BE2C (cell line): ENCODE results near the gene DELE1.

Experiments
- DNase-seq: peaks from one replicate; pipeline ENCODE4 v3.0.0-alpha.2; 2020
- H3K27me3 ChIP-seq: fragments of 250-450 bp; sonication (Bioruptor Pico); 2 replicates; pipeline ENCODE4 v1.5.1; 2020; ENCODE audit warnings: mild to moderate bottlenecking
- H3K36me3 ChIP-seq: fragments of 250-450 bp; sonication (Bioruptor Pico); 2 replicates; pipeline ENCODE4 v1.5.1; 2020; ENCODE audit warnings: mild to moderate bottlenecking
- H3K4me1 ChIP-seq: fragments of 250-450 bp; sonication (Bioruptor Pico); 2 replicates; pipeline ENCODE4 v1.5.1; 2020
- H3K4me3 ChIP-seq: 2 replicates; pipeline ENCODE4 v1.5.1; 2011; ENCODE audit warnings: low read depth, low read length
- H3K9me3 ChIP-seq: fragments of 250-450 bp; sonication (Bioruptor Pico); 2 replicates; pipeline ENCODE4 v1.5.1; 2020
- TF ChIP-seq, protein P1 (sequence below): IDR thresholded peaks from 2 replicates; pipeline ENCODE4 v1.5.1; 2012; ENCODE audit warnings: mild to moderate bottlenecking, low read depth, low read length

DELE1 gene

DNA sequence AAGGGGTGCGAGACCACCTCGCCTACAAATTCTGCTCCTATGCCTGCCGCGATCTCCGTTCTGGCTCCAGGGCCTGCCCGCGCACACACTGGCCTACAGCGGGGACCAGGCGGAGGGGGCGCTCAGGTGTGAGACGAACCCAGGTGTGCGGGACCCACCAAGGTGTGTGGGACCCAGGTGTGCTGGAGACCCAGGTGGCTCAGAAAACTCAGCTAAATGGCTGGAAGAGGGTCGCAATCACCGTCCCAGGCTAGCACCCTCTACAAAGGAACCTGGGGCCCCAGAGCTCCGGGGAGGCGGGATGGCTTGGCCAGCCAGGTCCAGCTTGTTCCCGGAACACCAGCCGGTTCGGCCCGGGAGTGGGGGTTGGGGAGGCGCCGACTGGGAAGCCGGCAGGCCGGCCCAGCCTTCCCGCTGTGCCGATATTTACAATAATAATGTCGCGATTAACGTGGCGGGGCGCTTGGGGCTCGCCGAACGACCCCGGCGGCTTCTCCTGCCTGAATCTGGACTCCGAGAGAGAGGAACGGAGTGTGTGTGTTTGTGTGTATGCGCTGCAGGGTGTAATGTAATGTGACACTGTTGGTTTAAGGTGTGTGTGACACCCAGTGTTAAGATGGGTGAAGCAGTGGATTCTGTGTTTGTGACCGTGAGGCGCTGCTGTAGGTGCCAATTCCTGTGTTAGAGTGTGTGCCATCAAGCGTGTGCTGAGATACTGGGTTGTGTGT is 46.9 kb upstream of the DELE1 start:
- TF ChIP-seq, protein P1, sequence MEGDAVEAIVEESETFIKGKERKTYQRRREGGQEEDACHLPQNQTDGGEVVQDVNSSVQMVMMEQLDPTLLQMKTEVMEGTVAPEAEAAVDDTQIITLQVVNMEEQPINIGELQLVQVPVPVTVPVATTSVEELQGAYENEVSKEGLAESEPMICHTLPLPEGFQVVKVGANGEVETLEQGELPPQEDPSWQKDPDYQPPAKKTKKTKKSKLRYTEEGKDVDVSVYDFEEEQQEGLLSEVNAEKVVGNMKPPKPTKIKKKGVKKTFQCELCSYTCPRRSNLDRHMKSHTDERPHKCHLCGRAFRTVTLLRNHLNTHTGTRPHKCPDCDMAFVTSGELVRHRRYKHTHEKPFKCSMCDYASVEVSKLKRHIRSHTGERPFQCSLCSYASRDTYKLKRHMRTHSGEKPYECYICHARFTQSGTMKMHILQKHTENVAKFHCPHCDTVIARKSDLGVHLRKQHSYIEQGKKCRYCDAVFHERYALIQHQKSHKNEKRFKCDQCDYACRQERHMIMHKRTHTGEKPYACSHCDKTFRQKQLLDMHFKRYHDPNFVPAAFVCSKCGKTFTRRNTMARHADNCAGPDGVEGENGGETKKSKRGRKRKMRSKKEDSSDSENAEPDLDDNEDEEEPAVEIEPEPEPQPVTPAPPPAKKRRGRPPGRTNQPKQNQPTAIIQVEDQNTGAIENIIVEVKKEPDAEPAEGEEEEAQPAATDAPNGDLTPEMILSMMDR, result no peak
- Histone ChIP-seq H3K4me1 (peaks cover 20% of the 10 kb centered on the region), H3K9me3 (no peaks in the 10 kb centered on the region), H3K27me3 (peaks cover 14% of the 10 kb centered on the region), H3K36me3 (no peaks in the 10 kb centered on the region), H3K4me3 (peak overlapping the region; percentile 76)
- DNase-seq, result no peak

DNA sequence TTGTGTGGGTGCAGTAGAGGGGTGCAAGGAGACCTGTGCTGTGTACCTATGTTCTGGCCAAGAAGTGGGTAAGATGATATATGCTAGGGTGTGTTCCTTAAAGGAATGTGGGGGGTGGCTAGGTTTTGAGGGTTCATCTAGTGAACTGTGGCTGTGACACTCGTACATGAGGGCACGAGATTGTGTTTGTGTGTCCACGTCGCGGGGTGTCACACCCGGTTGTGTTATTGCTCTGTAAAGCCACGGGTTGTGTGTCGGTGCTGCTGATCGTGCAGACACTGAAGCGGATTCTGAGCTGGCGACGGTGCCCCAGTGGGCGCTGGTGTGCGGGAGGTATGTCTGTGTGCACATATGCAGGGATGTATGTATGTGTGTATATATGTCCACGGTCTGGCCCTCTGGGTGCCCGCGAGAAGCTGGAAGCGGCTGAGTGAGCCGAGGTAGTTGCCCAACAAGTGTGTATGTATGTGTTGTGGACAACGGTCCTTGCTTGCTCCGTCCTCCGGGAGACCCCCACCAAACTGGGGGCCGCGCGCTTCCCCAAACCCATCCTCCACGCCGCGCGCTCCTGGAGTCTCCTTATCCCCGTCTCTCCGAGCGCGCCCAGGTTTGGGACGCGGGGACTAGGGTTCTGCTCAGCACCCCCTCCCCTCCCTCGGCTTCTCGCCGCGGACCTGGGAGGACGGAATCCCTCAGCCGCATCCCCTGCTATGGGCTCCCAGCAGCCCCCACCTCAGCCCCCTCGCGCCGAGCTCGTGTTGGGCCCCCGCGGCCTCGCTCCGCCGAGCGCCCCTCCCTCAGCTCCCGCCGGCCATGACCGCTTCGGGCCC is 46.1 kb upstream of the DELE1 start:
- peaks cover 14% of the 10 kb centered on the region for H3K27me3 ChIP-seq
- peak; percentile 58 for DNase-seq

DNA sequence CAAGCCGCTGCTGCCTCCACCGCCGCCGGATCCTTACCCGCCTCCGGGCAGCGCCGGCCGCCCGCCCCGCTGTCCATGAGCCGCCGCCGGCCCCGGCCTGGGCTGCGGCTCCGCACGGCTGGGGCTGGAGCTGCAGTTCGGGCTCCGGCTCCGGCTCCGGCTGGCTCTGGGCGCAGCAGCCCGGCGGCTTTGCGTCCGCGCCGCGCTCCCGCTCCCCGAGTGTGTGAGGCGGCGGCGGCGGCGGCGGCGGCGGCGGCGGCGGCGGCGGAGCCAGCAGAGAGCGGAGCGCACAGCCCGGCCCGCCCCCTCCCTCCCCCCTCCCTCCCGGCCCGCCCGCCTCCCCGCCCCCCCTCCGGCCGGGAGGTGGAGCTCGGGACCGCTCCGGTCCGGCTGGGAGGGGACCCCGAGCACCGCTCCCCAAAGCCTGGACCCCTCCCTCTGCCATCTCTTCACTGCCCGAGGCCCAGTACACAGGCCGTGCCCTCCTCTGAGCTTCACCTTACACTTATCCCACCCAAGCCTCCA is 45.4 kb upstream of the DELE1 start, which contains the start of gene PCDH1:
PCDH1 (minus strand) TSS at position 225 of the 525 bp plus-strand sequence; CDS start at position 77, 148 bp downstream.
- Histone ChIP-seq H3K4me1 (peaks cover 27% of the 10 kb centered on the region), H3K9me3 (no peaks in the 10 kb centered on the region), H3K27me3 (peaks cover 14% of the 10 kb centered on the region), H3K4me3 (peak within 1 kb of the TSS; percentile 76), H3K36me3 (no peaks in the 10 kb centered on the region)
- DNase-seq, result peak; percentile 56
- TF ChIP-seq, protein P1, result no peak

More for the DNA sequence above, 46.1 kb upstream of the DELE1 start:
- Histone ChIP-seq H3K4me1 (peaks cover 27% of the 10 kb centered on the region), H3K36me3 (no peaks in the 10 kb centered on the region), H3K4me3 (peak overlapping the region; percentile 76), H3K9me3 (no peaks in the 10 kb centered on the region)
- TF ChIP-seq, protein P1, result no peak

DNA sequence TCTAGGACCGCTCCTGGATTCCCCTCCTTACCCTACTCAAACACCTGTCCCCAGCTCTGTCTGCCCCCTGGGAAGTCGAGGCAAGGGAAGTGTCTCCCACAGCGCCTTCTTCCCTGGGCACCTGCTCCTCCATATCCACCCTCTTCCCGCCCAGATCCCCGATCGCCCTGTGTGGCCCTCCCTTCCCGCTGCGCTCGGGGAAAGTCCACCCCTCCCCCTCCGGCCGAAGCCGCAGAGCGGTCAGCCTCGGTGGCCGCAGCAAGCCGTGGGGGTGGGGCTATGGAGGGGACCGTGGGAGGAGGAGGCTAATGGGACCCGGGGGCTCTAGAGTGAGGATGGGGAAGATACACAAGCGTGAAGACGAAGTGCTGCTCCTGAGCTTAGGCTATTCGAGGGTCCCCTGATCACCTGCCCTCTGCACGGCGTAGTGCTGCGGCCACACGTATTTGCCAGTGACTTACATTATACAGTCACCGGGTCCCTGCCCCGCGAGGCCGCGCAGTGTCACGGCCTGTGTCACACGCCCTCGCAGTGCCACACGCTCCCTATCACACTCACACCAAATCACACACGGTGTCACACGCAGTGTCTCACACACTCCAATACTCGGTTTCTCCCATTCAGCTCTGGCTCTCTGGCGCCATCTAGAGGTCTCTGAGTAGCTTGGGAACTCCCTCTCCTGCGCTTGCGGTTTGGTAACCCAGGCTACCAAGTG is 44.8 kb upstream of the DELE1 start:
- TF ChIP-seq, protein P1, result peak; percentile 99
- Histone ChIP-seq H3K9me3 (no peaks in the 10 kb centered on the region), H3K4me3 (peak overlapping the region; percentile 62), H3K4me1 (peaks cover 27% of the 10 kb centered on the region), H3K27me3 (peaks cover 14% of the 10 kb centered on the region), H3K36me3 (no peaks in the 10 kb centered on the region)
- peak; percentile 92 for DNase-seq

DNA sequence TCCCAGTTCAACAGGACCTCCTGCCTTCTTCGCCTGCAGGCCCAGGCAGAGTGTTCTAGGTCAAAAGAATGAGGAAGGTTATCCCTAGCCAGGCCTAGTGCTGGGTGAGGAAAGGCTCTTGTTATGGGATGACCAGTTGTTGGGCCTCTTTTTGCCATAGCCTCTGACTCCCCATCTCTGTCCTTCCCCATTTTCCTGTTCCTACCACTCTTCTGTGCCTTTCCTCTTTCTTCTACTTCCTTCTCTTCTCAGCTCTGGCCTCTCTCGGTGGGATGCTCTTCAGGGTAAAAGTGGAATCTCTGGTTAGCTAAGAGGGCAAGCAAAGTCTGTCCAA is 44.3 kb upstream of the DELE1 start:
- Histone ChIP-seq H3K36me3 (no peaks in the 10 kb centered on the region), H3K27me3 (peaks cover 14% of the 10 kb centered on the region), H3K4me3 (peak overlapping the region; percentile 62; the same call in 1 of the 2 replicates), H3K9me3 (no peaks in the 10 kb centered on the region), H3K4me1 (peaks cover 27% of the 10 kb centered on the region)
- DNase-seq, result no peak
- TF ChIP-seq, protein P1, result no peak
